Central memory CD4-positive, alpha-beta T cell (primary cell): ENCODE data around the gene CLDN11.

ENCODE experiments used
- DNase-seq: peaks from one replicate; pipeline ENCODE4 v3.0.0; 2022

The CLDN11 gene

GRCh38 chr3:170473358-170473757 lies 54.7 kb downstream of the CLDN11 start:
- no peak for DNase-seq

GRCh38 chr3:170475092-170475685 lies 56.5 kb downstream of the CLDN11 start:
- no peak for DNase-seq

GRCh38 chr3:170476291-170476690 lies 57.6 kb downstream of the CLDN11 start:
- DNase-seq, result no peak

GRCh38 chr3:170477395-170477794 lies 58.7 kb downstream of the CLDN11 start:
- no peak for DNase-seq

- no peak for DNase-seq
These were observed 61.4 kb downstream of the CLDN11 start for GRCh38 chr3:170480111-170480510.

GRCh38 chr3:170482199-170482598 lies 63.5 kb downstream of the CLDN11 start:
- DNase-seq, result no peak

- no peak for DNase-seq
These were observed 65.0 kb downstream of the CLDN11 start for GRCh38 chr3:170483485-170484262.
